Spinal cord (tissue), 10 donors: Measurements from ENCODE around the gene IPCEF1. TPM values are rescaled to one million over a fixed set of nuclear protein-coding genes. Genes with fewer than 3 reads are reported as not detected.
A peak's percentile ranks its signal among the peaks of the same experiment; 100 is the strongest.
"Not testable (repeated sequence)": the region's sequence is repeated elsewhere in the genome, so short reads cannot be mapped to it uniquely, and the experiment has no call there.

Experiments
- DNase-seq, 6 donors: peaks; one replicate each; pipeline versions ENCODE4 v3.0.0 to v3.0.0-alpha.2; 2013 to 2015; ENCODE audit warnings: low spot score in 6 of 6, low read depth in 4 of 6
- H3K27ac ChIP-seq: one replicate; pipeline ENCODE4 v1.5.1; 2013; ENCODE audit warnings: low read depth, low read length, control low read depth
- H3K27me3 ChIP-seq: one replicate; pipeline ENCODE4 v1.6.1; 2013; ENCODE audit warnings: low read length; ENCODE audit not compliant: control insufficient read depth, insufficient read depth
- H3K36me3 ChIP-seq: one replicate; pipeline ENCODE4 v1.6.1; 2013; ENCODE audit warnings: low read length; ENCODE audit not compliant: control insufficient read depth, insufficient read depth
- H3K4me1 ChIP-seq: one replicate; pipeline ENCODE4 v1.6.1; 2013; ENCODE audit warnings: low read length; ENCODE audit not compliant: control insufficient read depth, insufficient read depth
- H3K4me3 ChIP-seq: one replicate; pipeline ENCODE4 v1.5.1; 2013; ENCODE audit warnings: low read depth, low read length, control low read depth
- H3K9me3 ChIP-seq: one replicate; pipeline ENCODE4 v1.6.1; 2013; ENCODE audit warnings: low read length; ENCODE audit not compliant: control insufficient read depth, insufficient read depth
- WGBS: methylation state at CpG from one replicate; pipeline ENCODE4 v1.1.5; 2013; ENCODE audit warnings: missing lambda C conversion rate; ENCODE audit not compliant: insufficient coverage; 5-methylcytosine and 5-hydroxymethylcytosine counted together
- polyA plus RNA-seq, 2 donors: library from polyadenylated mRNA; unstranded; fragments of 120-200 nt; gene quantifications; one replicate each; pipeline ENCODE4 v1.2.1, GENCODE V29; 2013; ENCODE audit not compliant: insufficient read length in 2 of 2
- total RNA-seq, 2 donors: library from RNA; depleted of rRNA in 1 of 2; stranded (reverse); fragments of 120-200 nt in 1 of 2; fragments of >200 nt in 1 of 2; gene quantifications; one replicate each; pipeline versions ENCODE4 v1.2.3 to v1.2.4, GENCODE V29; 2013 to 2014
- donor health status: healthy.

IPCEF1 gene
- total and polyA plus RNA-seq, 4 donors, result 5.4 to 11.8 (median 8.2) TPM

DNA sequence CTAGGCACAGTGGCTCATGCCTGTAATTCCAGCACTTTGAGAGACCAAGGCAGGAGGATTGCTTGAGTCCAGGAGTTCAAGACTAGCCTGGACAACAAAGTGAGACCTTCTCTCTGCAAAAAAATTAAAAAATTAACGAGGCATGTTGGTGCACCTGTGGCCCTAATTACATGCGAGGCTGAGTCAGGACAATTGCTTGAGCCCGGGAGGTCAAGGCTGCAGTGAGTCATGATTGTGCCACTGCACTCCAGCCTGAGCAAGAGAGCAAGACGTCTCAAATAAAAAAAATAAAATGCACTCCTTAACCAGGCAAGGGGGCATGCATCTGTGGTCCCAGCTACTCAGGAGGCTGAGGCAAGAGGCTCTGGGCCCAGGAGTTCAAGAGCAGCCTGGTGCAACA lies 53.0 kb downstream of the IPCEF1 start:
- WGBS, result 61% methylated on average over 4 of the region's 4 CpGs
- not testable (repeated sequence) for H3K4me3 ChIP-seq, H3K4me1 ChIP-seq, H3K36me3 ChIP-seq, H3K27ac ChIP-seq, H3K27me3 ChIP-seq, DNase-seq, H3K9me3 ChIP-seq

DNA sequence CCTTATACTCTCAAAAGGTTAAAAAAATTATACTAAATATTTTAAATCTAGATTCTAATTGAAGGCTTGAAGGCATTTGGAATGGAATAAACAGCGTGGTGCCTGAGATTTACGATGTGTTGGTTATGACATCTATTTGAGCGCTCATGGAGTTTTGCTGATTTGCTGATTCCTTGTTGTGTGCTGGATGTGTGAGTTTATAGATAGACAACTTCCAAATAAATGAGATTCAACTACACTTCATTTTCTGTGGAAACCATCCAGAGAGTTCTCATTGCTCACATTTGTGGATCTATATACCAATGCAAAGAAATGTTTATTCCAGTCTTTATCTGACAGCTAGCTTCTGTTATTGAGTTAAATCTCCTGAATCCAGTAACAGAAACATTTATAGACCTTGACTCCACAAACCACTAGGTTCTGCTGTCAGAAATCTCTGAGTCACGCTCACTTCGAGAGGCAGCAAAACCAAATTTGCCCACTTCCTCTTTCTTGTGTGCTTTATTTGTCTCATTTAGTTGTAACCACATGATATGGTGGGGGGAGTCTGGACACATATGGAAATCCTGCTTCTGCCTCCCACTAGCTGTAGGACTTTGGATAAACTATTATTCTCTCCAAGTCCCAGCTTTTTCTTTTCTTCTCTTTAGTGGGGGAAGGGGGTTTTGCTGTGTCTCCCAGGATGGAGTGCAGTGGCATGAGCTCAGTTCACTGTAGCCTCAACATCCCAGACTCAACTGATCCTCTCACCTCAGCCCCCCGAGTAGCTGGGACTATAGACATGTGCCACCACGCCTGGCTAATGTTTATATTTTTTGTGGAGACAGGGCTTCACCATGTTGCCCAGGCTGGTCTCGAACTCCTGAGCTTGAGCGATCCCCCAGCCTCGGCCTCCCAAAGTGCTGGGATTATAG lies 54.5 kb downstream of the IPCEF1 start:
- 94% methylated on average over 4 of the region's 10 CpGs for WGBS
- Histone ChIP-seq H3K27ac (no peak overlapping the region), H3K4me1 (no peaks in the 10 kb centered on the region), H3K9me3 (no peaks in the 10 kb centered on the region), H3K27me3 (no peaks in the 10 kb centered on the region), H3K36me3 (no peaks in the 10 kb centered on the region), H3K4me3 (no peak overlapping the region)
- DNase-seq, result peak in 1 of 6 donors; percentile 10

DNA sequence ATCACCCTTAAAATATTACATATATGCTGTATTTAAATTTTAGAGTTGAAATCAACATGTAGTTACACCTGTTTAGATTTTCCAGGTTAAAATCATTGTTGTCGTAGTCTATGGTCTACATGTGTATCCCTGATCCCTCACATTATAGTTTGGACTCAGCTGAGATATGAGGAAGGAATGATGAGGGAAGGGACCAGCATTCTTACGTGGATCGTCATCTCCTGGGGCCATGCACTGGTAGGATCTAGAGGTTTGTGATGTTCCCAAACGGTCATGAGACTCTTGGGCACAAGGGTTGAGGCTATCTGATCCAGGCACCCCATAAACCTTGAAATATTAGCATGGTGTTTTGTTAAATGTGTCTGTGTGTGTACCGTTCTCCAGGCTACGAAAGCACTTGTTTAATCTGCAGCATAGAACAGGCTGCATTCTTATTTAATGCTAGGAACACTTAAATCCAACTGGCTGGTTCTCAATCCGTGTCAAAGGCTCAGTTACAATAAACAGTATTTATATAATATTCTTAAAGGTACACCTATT lies 55.4 kb downstream of the IPCEF1 start:
- Histone ChIP-seq H3K4me1 (no peaks in the 10 kb centered on the region), H3K4me3 (no peak overlapping the region), H3K36me3 (no peaks in the 10 kb centered on the region), H3K27ac (no peak overlapping the region), H3K9me3 (no peaks in the 10 kb centered on the region), H3K27me3 (no peaks in the 10 kb centered on the region)
- 81% methylated on average over 3 of the region's 7 CpGs for WGBS
- DNase-seq, result no peak

DNA sequence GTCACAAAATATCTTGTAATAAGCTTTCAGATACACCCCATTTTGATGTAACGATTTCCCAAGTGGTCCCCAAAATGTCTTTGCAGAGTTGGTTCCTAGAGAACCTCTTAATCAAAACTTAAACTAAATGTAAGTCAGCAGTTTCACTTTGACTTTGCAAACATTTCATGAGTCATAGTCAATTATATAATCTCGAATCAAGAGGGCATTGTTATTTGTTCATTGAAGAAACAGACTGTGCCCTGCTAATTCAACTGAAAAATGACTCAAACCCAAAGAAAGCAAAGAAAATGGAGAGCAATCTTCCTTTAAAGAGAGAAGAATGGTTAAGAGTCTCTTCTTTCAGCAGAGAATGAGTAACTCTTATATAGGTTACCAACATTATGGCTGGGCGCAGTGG lies 58.3 kb downstream of the IPCEF1 start:
- Histone ChIP-seq H3K4me3 (no peak overlapping the region), H3K4me1 (no peaks in the 10 kb centered on the region), H3K9me3 (no peaks in the 10 kb centered on the region), H3K27me3 (no peaks in the 10 kb centered on the region), H3K27ac (no peak overlapping the region), H3K36me3 (no peaks in the 10 kb centered on the region)
- 100% methylated on average over 2 of the region's 3 CpGs for WGBS
- no peak for DNase-seq

DNA sequence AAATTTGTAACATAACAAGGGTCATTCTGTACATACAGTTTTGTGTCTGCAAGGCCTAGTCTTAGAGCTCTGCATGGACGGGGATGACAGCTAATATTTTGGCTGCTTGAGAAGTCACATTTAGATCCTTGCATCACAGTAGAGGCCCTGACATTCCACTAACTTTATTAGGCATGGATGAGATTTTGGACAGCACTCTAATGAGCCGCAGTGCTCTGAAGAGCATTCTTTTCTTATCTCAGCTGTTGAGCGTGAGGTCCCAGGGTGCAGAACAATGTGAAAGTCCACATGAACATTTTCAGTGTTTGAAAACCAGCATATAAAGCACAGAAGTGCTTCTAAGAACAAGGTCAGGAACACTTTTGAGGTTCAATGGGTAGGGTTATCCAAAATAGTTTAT lies 58.9 kb downstream of the IPCEF1 start:
- WGBS, result 52% methylated on average over 3 of the region's 3 CpGs
- no peak overlapping the region for H3K4me3 ChIP-seq
- no peaks in the 10 kb centered on the region for H3K4me1 ChIP-seq
- no peak overlapping the region for H3K27ac ChIP-seq
- H3K27me3 ChIP-seq, result no peaks in the 10 kb centered on the region
- H3K36me3 ChIP-seq, result no peaks in the 10 kb centered on the region
- DNase-seq, result peak in 1 of 6 donors; percentile 12
- no peaks in the 10 kb centered on the region for H3K9me3 ChIP-seq

DNA sequence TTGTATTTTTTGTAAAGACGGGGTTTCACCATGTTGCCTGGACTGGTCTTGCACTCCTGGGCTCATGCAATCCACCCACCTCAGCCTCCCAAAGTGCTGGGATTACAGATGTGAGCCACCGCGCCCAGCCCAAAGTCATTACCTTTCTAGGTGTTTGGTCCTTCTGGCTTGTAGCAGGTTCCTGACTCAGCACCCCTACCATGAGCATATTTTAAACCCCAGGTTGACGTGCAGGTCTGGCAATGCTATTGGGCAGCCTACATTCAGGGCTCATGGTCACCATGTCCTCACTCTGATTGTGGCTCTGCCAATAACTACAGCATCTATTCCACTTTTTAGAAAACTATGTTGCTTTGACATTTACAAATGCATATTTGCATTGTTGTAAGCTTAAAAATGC lies 59.4 kb downstream of the IPCEF1 start:
- no peak overlapping the region for H3K4me3 ChIP-seq
- H3K36me3 ChIP-seq, result no peaks in the 10 kb centered on the region
- DNase-seq, result no peak
- WGBS, result 98% methylated on average over 4 of the region's 4 CpGs
- no peaks in the 10 kb centered on the region for H3K27me3 ChIP-seq
- no peak overlapping the region for H3K27ac ChIP-seq
- no peaks in the 10 kb centered on the region for H3K9me3 ChIP-seq
- no peaks in the 10 kb centered on the region for H3K4me1 ChIP-seq

DNA sequence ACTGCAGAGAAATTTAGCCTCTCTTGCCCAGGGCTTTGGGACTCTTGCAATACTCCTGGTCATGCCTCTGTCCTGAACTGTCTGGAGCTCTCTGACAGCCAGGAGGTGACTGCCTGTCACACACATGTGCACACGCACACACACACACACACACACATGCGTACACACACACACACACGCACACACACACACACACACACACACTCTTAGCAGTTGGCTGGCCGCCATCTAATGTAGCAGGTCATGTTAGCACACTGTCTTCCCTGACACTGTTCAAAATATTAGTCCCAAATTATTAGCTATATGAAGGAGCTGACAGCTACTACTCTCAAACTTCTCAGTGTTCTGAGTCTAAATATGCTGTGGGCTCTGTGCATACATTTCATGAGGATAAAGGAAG lies 60.9 kb downstream of the IPCEF1 start:
- DNase-seq, result no peak
- WGBS, result 80% methylated on average over 3 of the region's 4 CpGs

DNA sequence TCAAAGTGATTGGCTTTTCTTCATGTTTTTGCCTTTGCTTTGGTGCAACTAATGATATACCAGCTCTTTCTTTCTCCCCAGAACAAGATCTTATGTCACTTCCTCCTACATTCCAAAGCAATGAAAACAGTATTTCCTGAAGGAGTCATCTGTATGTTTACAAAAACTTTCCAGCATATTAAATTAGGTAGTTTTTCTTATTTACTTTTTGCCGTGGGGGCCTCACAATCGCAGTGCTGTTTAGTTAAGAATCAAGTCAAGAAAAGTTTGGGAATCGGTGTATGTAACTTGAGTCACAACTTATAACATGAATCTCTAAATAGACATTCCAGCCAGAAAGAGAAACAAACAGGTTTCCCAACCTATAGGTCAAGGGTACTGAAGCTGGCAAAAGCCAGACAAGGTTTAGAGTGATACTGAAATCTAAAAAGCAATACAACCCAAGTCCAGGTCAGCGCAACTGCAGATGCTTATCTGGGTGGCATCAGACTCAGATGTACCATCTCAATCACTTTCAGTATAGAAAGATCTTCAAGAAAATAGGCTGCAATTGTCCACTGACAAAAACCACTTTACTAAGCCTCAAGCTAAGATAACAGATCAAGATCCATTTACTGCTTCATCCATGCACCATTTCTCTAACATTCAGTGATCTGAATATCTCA lies 63.6 kb downstream of the IPCEF1 start:
- Histone ChIP-seq H3K36me3 (no peaks in the 10 kb centered on the region), H3K4me3 (no peak overlapping the region), H3K9me3 (no peaks in the 10 kb centered on the region), H3K27ac (no peak overlapping the region), H3K27me3 (no peaks in the 10 kb centered on the region), H3K4me1 (no peaks in the 10 kb centered on the region)
- no peak for DNase-seq
- WGBS, result no CpG with 5 or more reads among the region's 4 CpGs

More for the DNA sequence above, 60.9 kb downstream of the IPCEF1 start:
- Histone ChIP-seq H3K27me3 (no peaks in the 10 kb centered on the region), H3K4me1 (no peaks in the 10 kb centered on the region), H3K4me3 (no peak overlapping the region), H3K36me3 (no peaks in the 10 kb centered on the region), H3K27ac (no peak overlapping the region), H3K9me3 (no peaks in the 10 kb centered on the region)

DNA sequence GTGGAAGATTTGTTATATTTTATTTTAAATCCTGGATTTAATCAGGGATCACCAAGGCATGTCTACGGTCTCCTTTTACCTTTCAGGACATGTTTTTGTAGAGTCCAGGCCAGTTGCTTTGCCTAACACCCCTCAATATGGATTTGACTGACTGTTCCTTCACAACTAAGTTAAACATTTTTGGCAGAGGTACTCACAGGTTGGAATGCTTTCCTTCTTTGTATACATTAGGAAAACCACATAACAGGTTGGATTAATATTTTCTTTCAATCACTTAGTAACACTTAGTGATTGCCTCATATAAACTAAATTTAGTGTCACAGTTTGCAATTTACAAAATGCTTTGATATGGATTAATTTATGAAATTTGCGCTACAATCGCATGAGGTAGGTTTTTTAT lies 64.5 kb downstream of the IPCEF1 start:
- H3K4me1 ChIP-seq, result no peaks in the 10 kb centered on the region
- H3K4me3 ChIP-seq, result no peak overlapping the region
- H3K27ac ChIP-seq, result no peak overlapping the region
- WGBS, result 71% methylated on average over 2 of the region's 3 CpGs
- H3K27me3 ChIP-seq, result no peaks in the 10 kb centered on the region
- DNase-seq, result no peak
- H3K9me3 ChIP-seq, result no peaks in the 10 kb centered on the region
- no peaks in the 10 kb centered on the region for H3K36me3 ChIP-seq
